ENCODE results near the gene TMEM182. TPM values are rescaled to one million over a fixed set of nuclear protein-coding genes. Genes with fewer than 3 reads are reported as not detected.

Gene TMEM182
- total and polyA plus RNA-seq, 2 of the 4 experiments (the other 2 are of a cell fraction), result 1.3 to 1.4 TPM

GRCh38 chr2:102736410-102737409 is 25.1 kb upstream of the TMEM182 start:
- TF ChIP-seq MXI1 (IDR thresholded peaks at IDR 0.05; ENCODE audit: borderline replicate concordance, low read depth, low read length) (0 out of 2 replicates have a peak, but pooled peaks have one; percentile 56), MAZ (IDR thresholded peaks at IDR 0.05; ENCODE audit: borderline replicate concordance, low read depth, low read length) (peak; percentile 66; the same call in 1 of the 2 replicates), MAFK (IDR thresholded peaks at IDR 0.05; ENCODE audit: low read depth, low read length) (no peak)
- intact Hi-C loops (cut with micrococcal nuclease), result no loop called here
- WGBS, 2 experiments (ENCODE audit: extremely low coverage in 2 of 2, insufficient read length in 1 of 2), result 0% methylated on average over 27 of the region's 52 CpGs; no CpG with 5 or more reads in 1 of the 2 experiments
- H2BK120ac ChIP-seq (ENCODE audit: low read depth, low read length), result no peak overlapping the region; the same call in 1 of the 2 replicates
- in situ Hi-C loops (cut with MboI; ENCODE audit: low sequenced_read_pairs), result no loop called here
- peaks cover 2% of the 10 kb centered on the region for H3K36me3 ChIP-seq (ENCODE audit: control insufficient read depth, insufficient read depth, low read length)
- H2AK9ac ChIP-seq (replicated peaks; ENCODE audit: low read depth, low read length, poor library complexity), result peak overlapping the region; percentile 70
- H4K5ac ChIP-seq (ENCODE audit: low read depth, low read length), result peak overlapping the region; percentile 88
- H4K91ac ChIP-seq (ENCODE audit: insufficient read depth, low read depth, low read length), result peak overlapping the region; percentile 71
- no peaks in the 10 kb centered on the region; the same call in 1 of the 2 replicates for H3K4me1 ChIP-seq (ENCODE audit: control insufficient read depth, insufficient read depth, low read length)
- H3K9me3 ChIP-seq (ENCODE audit: control insufficient read depth, insufficient read depth, low read length), result no peaks in the 10 kb centered on the region
- POLR2A ChIA-PET (ENCODE audit: unreplicated experiment), result interaction anchor here (0.6 kb wide), 1 partner anchor 11 kb away, joined by 3 read pairs; no protein-coding TSS in a partner anchor
- H3K79me1 ChIP-seq (ENCODE audit: low read depth in 1 of 2, low read length in 2 of 2), result peaks cover 10 to 17% of the 10 kb centered on the region in 2 experiments; a peak in 2 of 4 replicates
- H3K4me3 ChIP-seq (ENCODE audit: insufficient read depth, low read depth, low read length), result peak overlapping the region; percentile 81
- H3K14ac ChIP-seq (replicated peaks; ENCODE audit: low read depth, low read length), result peak overlapping the region; percentile 97
- peak; percentile 39 for DNase-seq
- peak overlapping the region; percentile 34; the same call in 1 of the 2 replicates for H3K27ac ChIP-seq (ENCODE audit: insufficient read depth, low read length)
- H4K8ac ChIP-seq (ENCODE audit: low read depth in 2 of 2, low read length in 2 of 2), result peak overlapping the region; percentile 94 to 100
- peak; percentile 98 for ATAC-seq (ENCODE audit: low read depth)
- H2AFZ ChIP-seq (replicated peaks; ENCODE audit: low read length, poor library complexity), result peak overlapping the region; percentile 100
- H3K56ac ChIP-seq (ENCODE audit: extremely low read depth, insufficient read depth, low read length), result peak overlapping the region; percentile 7; the same call in 1 of the 2 replicates
- peak overlapping the region; percentile 64; the same call in 1 of the 3 replicates for H2BK15ac ChIP-seq (ENCODE audit: low read depth, low read length)
- H2BK20ac ChIP-seq (ENCODE audit: low read depth, low read length), result no peak overlapping the region
- H3K9me1 ChIP-seq (ENCODE audit: insufficient read depth, low read length), result no peaks in the 10 kb centered on the region
- 0 out of 2 replicates have a peak overlapping the region, but pooled peaks have one; percentile 76 for H3K23ac ChIP-seq (ENCODE audit: low read depth, low read length)
- BruUV-seq (replicated peaks), result no TSS peak
- H3K9ac ChIP-seq (ENCODE audit: low read depth, low read length), result peak overlapping the region; percentile 94
- dilution Hi-C loops (cut with HindIII; ENCODE audit: low sequenced_read_pairs, unreplicated experiment), result no loop called here
- CTCF ChIA-PET, result interaction anchor here (1.0 to 1.5 kb wide), 3 partner anchors 12 to 69 kb away, joined by 3 to 9 read pairs (median 4); no protein-coding TSS in a partner anchor
- H4K20me1 ChIP-seq (ENCODE audit: insufficient read depth, low read length), result no peaks in the 10 kb centered on the region
- no peak overlapping the region for H2AK5ac ChIP-seq (ENCODE audit: low read depth, low read length)
- peak overlapping the region; percentile 95 for H3K4me2 ChIP-seq (ENCODE audit: low read depth, low read length)
- H3K4ac ChIP-seq (ENCODE audit: low read depth, low read length), result peak overlapping the region; percentile 92
- peak overlapping the region; percentile 30; the same call in 1 of the 2 replicates for H3K18ac ChIP-seq (ENCODE audit: low read depth, low read length)
- peak overlapping the region; percentile 28 for H2BK5ac ChIP-seq (ENCODE audit: low read depth, low read length, poor library complexity, severe bottlenecking)
- no peaks in the 10 kb centered on the region for H3K27me3 ChIP-seq (ENCODE audit: control insufficient read depth, insufficient read depth, low read length)

Data from IMR-90 (cell line).